OCI-LY3 (cell line): Measurements from ENCODE around the gene ZNF862.

Experiments
- EZH2phosphoT487 ChIP-seq: fragments of 200-600 bp; shearing (Covaris generic); IDR thresholded peaks from 2 replicates; pipeline ENCODE4 v1.6.1; 2018; ENCODE audit warnings: antibody characterized with exemption, mixed run types, low read depth
- TF ChIP-seq, protein P1 (sequence below): fragments of 200-600, 300-600 bp; sonication (generic); IDR thresholded peaks from 2 replicates; pipeline ENCODE4 v1.5.1; 2014; ENCODE audit warnings: antibody characterized with exemption, low read length, low read depth

DNA sequence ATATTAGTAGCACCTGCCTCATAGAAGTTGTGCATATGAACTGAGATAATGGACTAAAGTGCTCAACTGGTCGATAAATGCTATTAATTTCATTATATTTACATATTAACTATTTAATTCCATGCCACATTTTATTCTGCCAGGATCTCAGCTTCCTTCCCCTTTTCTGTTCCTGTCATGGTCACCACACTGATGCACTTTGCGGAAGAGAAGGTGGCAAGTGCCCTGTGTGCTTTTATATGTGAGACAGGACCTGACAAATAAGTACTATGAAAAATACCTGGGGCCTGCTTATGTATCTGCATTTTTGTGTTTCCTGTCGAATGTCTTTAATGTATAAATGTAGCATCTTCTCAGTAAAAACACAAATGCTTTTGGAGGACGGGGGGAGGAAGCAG lies 47.8 kb downstream of the ZNF862 start:
- TF ChIP-seq, protein P1, sequence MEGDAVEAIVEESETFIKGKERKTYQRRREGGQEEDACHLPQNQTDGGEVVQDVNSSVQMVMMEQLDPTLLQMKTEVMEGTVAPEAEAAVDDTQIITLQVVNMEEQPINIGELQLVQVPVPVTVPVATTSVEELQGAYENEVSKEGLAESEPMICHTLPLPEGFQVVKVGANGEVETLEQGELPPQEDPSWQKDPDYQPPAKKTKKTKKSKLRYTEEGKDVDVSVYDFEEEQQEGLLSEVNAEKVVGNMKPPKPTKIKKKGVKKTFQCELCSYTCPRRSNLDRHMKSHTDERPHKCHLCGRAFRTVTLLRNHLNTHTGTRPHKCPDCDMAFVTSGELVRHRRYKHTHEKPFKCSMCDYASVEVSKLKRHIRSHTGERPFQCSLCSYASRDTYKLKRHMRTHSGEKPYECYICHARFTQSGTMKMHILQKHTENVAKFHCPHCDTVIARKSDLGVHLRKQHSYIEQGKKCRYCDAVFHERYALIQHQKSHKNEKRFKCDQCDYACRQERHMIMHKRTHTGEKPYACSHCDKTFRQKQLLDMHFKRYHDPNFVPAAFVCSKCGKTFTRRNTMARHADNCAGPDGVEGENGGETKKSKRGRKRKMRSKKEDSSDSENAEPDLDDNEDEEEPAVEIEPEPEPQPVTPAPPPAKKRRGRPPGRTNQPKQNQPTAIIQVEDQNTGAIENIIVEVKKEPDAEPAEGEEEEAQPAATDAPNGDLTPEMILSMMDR = no peak
- no peak for TF ChIP-seq EZH2phosphoT487
